Breast epithelium (tissue), 4 donors: ENCODE results near the gene KHDC4. TPM values are rescaled to one million over a fixed set of nuclear protein-coding genes. Genes with fewer than 3 reads are reported as not detected.

Experiments
- DNase-seq, 2 donors: peaks; one replicate each; pipeline ENCODE4 v3.0.0-alpha.2; 2019; ENCODE audit warnings: low spot score in 2 of 2
- H3K27ac ChIP-seq, 2 donors: fragments of 200-600 bp; sonication (generic) in 1 of 2; one replicate each; pipeline ENCODE4 v1.5.1; 2016 to 2019; ENCODE audit warnings: mild to moderate bottlenecking in 1 of 2
- H3K27me3 ChIP-seq, 2 donors: fragments of 200-600 bp; sonication (generic) in 1 of 2; one replicate each; pipeline versions ENCODE4 v1.5.1 to v1.6.0; 2017 to 2019; ENCODE audit warnings: control low read depth in 1 of 2, mild to moderate bottlenecking in 1 of 2
- H3K36me3 ChIP-seq: fragments of 200-600 bp; one replicate; pipeline ENCODE4 v1.5.1; 2019
- H3K4me1 ChIP-seq, 2 donors: fragments of 200-600 bp; sonication (generic); one replicate each; pipeline ENCODE4 v1.5.1; 2016 to 2019; ENCODE audit warnings: control low read depth in 1 of 2
- H3K4me3 ChIP-seq, 3 donors: fragments of 200-600 bp; sonication (generic); 1 replicate in 2 of 3; 2 replicates in 1 of 3; pipeline ENCODE4 v1.5.1; 2016 to 2019; ENCODE audit warnings: mild to moderate bottlenecking in 3 of 3, moderate library complexity in 2 of 3
- H3K9me3 ChIP-seq, 2 donors: fragments of 200-600 bp; sonication (generic) in 1 of 2; one replicate each; pipeline ENCODE4 v1.5.1; 2016 to 2019; ENCODE audit warnings: control low read depth in 1 of 2
- POLR2A ChIP-seq: fragments of 450-650 bp; IDR thresholded peaks from one replicate; pipeline ENCODE4 v1.6.1; 2016; ENCODE audit warnings: antibody characterized with exemption, mild to moderate bottlenecking, moderate library complexity
- POLR2AphosphoS5 ChIP-seq, 3 donors: sonication (generic); formaldehyde crosslinking; IDR thresholded peaks; one replicate each; pipeline ENCODE4 v1.6.1; 2017; ENCODE audit warnings: antibody characterized with exemption in 3 of 3
- intact Hi-C: fragments of 100-400 bp; cut with DNase I; formaldehyde crosslinking; loops from one replicate; pipeline ENCODE4 v1.15.1; 2023; ENCODE audit warnings: low total_unique reads
- total RNA-seq, 3 donors: library from RNA; depleted of rRNA; stranded (reverse); fragments of >200 nt; gene quantifications; one replicate each; pipeline ENCODE4 v1.1.0, GENCODE V29; 2016
- TF ChIP-seq, protein P1 (sequence below), 3 donors: fragments of 450-650 bp; IDR thresholded peaks; one replicate each; pipeline ENCODE4 v1.5.1; 2016 to 2017; ENCODE audit warnings: antibody characterized with exemption in 3 of 3, mild to moderate bottlenecking in 3 of 3, moderate library complexity in 3 of 3

The KHDC4 gene
- total RNA-seq, 3 donors from 2014 or later, result 52.0 to 81.5 (median 64.2) TPM

DNA sequence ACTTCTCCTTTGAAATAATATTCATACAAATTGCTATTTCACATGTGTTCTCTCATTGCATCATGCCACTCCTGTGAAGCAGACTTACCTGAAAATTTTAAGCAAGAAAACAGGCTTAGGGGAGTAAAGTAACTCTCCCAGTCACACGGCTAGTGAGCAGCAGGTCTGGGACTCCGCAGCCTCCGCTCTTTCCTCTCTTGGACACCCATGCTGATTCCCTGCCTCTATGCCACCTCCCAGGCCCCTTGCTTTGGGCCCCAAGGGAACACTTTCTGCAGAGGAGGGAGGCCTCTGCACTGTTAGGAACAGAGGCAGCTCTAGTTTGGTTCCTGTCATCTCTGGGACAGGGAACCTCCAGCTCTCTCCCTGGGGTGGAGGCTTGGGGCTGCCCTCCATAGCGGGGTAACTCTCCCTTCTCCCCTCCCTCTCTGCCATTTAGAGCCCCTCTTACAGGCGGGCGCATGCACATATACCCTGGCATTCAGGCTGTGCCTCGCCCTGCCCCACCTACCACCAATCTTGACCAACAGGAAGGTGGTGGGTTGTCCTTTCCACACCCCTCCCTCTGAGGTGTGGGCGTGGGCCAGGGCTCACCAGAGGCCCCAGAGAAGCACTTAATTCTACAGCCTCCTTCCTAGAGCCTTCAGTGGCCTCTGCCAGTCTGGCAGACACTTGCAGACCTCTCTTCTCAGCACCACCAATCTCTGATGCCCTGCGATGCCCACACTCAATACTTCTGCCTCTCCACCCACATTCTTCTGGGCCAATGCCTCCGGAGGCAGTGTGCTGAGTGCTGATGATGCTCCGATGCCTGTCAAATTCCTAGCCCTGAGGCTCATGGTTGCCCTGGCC is 7.0 kb upstream of the KHDC4 start, which contains the start of gene RXFP4:
TSS of gene RXFP4 (plus strand) at position 646 of the 852 bp plus-strand sequence. CDS start at position 718, 72 bp downstream.
- no peak within 1 kb of the TSS for H3K4me3 ChIP-seq
- H3K9me3 ChIP-seq, result no peaks in the 10 kb centered on the region
- H3K27ac ChIP-seq, result peak within 1 kb of the TSS; percentile 75 to 86
- no peak for DNase-seq
- TF ChIP-seq POLR2A (no peak), POLR2AphosphoS5 (IDR thresholded peaks at IDR 0.05) (no peak)
- TF ChIP-seq, protein P1, sequence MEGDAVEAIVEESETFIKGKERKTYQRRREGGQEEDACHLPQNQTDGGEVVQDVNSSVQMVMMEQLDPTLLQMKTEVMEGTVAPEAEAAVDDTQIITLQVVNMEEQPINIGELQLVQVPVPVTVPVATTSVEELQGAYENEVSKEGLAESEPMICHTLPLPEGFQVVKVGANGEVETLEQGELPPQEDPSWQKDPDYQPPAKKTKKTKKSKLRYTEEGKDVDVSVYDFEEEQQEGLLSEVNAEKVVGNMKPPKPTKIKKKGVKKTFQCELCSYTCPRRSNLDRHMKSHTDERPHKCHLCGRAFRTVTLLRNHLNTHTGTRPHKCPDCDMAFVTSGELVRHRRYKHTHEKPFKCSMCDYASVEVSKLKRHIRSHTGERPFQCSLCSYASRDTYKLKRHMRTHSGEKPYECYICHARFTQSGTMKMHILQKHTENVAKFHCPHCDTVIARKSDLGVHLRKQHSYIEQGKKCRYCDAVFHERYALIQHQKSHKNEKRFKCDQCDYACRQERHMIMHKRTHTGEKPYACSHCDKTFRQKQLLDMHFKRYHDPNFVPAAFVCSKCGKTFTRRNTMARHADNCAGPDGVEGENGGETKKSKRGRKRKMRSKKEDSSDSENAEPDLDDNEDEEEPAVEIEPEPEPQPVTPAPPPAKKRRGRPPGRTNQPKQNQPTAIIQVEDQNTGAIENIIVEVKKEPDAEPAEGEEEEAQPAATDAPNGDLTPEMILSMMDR (IDR thresholded peaks at IDR 0.05), result no peak
- no peaks in the 10 kb centered on the region for H3K27me3 ChIP-seq
- intact Hi-C loops, result loop anchor here (5.0 kb wide), 1 partner anchor 46 kb away; no protein-coding TSS in a partner anchor
- no peaks in the 10 kb centered on the region for H3K36me3 ChIP-seq
- H3K4me1 ChIP-seq, result peaks cover 0 to 27% of the 10 kb centered on the region in 2 donors

DNA sequence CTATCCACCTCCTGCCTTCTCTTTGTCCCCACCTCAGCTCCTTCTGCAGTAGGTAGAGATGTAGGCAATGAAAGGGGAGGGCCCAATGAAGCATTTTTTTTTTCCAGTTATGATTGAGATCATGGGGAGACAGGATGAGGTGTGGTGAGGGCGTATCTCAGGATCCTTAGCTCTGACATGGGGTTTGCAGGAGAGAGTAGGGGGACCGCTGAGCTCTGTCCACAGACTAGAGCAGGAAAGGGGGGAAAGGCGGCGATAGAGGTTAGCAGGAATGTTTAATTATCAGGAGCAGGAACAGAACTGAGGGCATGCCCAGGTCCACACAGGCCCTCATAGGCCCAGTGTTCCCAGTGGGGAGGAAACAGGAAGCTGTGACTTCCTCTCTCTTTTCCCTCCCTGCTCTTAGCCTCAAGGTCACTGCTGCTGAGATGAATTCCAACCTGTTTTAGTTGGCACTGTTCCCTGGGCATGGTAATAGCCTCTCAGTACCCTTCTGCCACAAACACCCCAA is 6.3 kb upstream of the KHDC4 start:
- TF ChIP-seq POLR2AphosphoS5 (IDR thresholded peaks at IDR 0.05) (peak in 2 of 3 donors; percentile 22 to 34), POLR2A (no peak)
- TF ChIP-seq, protein P1 (IDR thresholded peaks at IDR 0.05), result no peak
- no peak overlapping the region for H3K4me3 ChIP-seq
- H3K27me3 ChIP-seq, result no peaks in the 10 kb centered on the region
- H3K9me3 ChIP-seq, result no peaks in the 10 kb centered on the region
- intact Hi-C loops, result loop anchor here (5.0 kb wide), 1 partner anchor 47 kb away; no protein-coding TSS in a partner anchor
- DNase-seq, result no peak
- H3K36me3 ChIP-seq, result no peaks in the 10 kb centered on the region
- H3K27ac ChIP-seq, result peak overlapping the region; percentile 75 to 86
- H3K4me1 ChIP-seq, result peaks cover 0 to 27% of the 10 kb centered on the region in 2 donors

DNA sequence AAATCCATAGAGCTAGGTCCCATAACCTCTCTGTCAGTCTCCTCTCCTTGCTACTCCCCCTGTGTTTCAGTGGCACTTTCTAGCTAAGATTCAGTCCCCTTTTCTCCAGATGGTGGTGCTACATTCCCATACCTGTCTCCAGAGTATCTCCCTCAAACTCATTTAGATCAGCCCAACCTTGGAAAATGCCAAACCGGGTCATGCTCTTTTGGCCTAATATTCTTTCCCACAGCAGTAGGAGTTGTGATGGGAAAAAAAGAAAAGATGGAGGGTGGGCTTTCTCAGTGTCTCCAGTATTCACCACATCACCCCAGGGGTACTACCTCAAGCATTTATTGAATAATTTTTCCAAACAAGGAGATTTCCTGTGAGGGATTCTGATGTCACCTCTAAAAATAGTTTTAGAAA is 4.0 kb upstream of the KHDC4 start:
- H3K27ac ChIP-seq, result peak overlapping the region; percentile 0 to 1
- H3K36me3 ChIP-seq, result no peaks in the 10 kb centered on the region
- intact Hi-C loops, result no loop called here
- TF ChIP-seq POLR2AphosphoS5 (IDR thresholded peaks at IDR 0.05) (peak in 1 of 3 donors; percentile 38), POLR2A (no peak)
- TF ChIP-seq, protein P1 (IDR thresholded peaks at IDR 0.05), result peak; percentile 38 to 61 (median 57)
- H3K27me3 ChIP-seq, result no peaks in the 10 kb centered on the region
- no peak for DNase-seq
- H3K9me3 ChIP-seq, result no peaks in the 10 kb centered on the region
- H3K4me1 ChIP-seq, result peaks cover 4 to 29% of the 10 kb centered on the region in 2 donors
- H3K4me3 ChIP-seq, result no peak overlapping the region

DNA sequence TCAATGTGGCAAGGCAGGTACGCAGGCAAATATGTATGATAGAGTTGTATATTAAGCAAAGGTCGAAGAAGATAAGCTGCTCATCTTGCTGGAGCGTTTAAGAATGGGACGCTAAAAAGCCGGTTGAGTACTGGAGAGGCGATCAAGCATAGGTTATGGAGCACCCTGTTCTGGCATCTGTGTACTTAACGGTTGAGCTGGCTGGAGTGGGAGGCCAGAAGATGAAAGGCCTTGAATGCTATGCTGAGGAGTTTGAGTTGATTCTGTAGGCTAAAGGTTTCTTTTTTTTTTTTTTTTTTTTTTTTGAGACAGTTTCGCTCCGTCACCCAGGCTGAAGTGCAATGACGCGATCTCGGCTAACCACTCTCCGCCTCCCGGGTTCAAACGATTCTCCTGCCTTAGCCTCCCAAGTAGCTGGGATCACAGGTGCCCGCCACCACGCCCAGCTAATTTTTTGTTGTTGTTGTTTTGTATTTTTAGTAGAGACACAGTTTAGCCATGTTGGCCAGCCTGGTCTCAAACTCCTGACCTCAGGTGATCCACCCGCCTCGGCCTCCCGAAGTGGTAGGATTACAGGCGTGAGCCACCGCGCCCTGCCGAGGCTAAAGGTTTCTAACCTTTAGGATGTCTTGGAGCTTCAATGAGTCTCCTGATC is 850 bp upstream of the KHDC4 start:
- Histone ChIP-seq H3K4me3 (peak overlapping the region; percentile 58 to 94 (median 78)), H3K36me3 (no peaks in the 10 kb centered on the region), H3K9me3 (no peaks in the 10 kb centered on the region), H3K4me1 (peaks cover 12 to 18% of the 10 kb centered on the region in 2 donors), H3K27ac (peak overlapping the region; percentile 89 to 96), H3K27me3 (no peaks in the 10 kb centered on the region)
- TF ChIP-seq POLR2AphosphoS5 (IDR thresholded peaks at IDR 0.05), result no peak
- TF ChIP-seq, protein P1 (IDR thresholded peaks at IDR 0.05), result no peak
- no peak for TF ChIP-seq POLR2A
- no peak for DNase-seq
- intact Hi-C loops, result no loop called here
